Neuronal stem cell (in vitro differentiated cells): ENCODE measurements around the gene ZNF827.

ENCODE experiments used
- DNase-seq: peaks from one replicate; pipeline ENCODE4 v3.0.0-alpha.2; 2013; ENCODE audit warnings: low spot score
- H2AFZ ChIP-seq: one replicate; pipeline ENCODE4 v1.6.1; 2013; ENCODE audit warnings: mild to moderate bottlenecking, low read length, inconsistent platforms
- H2AK5ac ChIP-seq: 2 replicates; pipeline ENCODE4 v1.6.1; 2013; ENCODE audit warnings: low read depth, mild to moderate bottlenecking, inconsistent platforms, low read length, moderate library complexity, mixed read lengths
- H2BK120ac ChIP-seq: 2 replicates; pipeline ENCODE4 v1.6.1; 2013; ENCODE audit warnings: low read depth, mild to moderate bottlenecking, inconsistent platforms, low read length, moderate library complexity, mixed read lengths
- H2BK12ac ChIP-seq: one replicate; pipeline ENCODE4 v1.6.1; 2013; ENCODE audit warnings: low read length, inconsistent platforms
- H2BK15ac ChIP-seq: 2 replicates; pipeline ENCODE4 v1.6.1; 2013; ENCODE audit warnings: mild to moderate bottlenecking, low read length, inconsistent platforms, mixed read lengths
- H2BK5ac ChIP-seq: one replicate; pipeline ENCODE4 v1.6.1; 2013; ENCODE audit warnings: inconsistent platforms, mild to moderate bottlenecking, low read length, moderate library complexity
- H3K14ac ChIP-seq: one replicate; pipeline ENCODE4 v1.6.1; 2013; ENCODE audit warnings: low read length, inconsistent platforms
- H3K18ac ChIP-seq: 2 replicates; pipeline ENCODE4 v1.6.1; 2013; ENCODE audit warnings: low read length, inconsistent platforms
- H3K23ac ChIP-seq: 2 replicates; pipeline ENCODE4 v1.6.1; 2013; ENCODE audit warnings: low read depth, mild to moderate bottlenecking, mixed read lengths, low read length, inconsistent platforms; ENCODE audit not compliant: poor library complexity
- H3K27ac ChIP-seq: replicated peaks from 3 replicates; pipeline ENCODE4 v1.5.1; 2013; ENCODE audit warnings: low read length, inconsistent platforms
- H3K27me3 ChIP-seq, 3 experiments: 2 replicates each; pipeline ENCODE4 v1.6.1; 2013; ENCODE audit warnings: low read length in 3 of 3, mild to moderate bottlenecking in 2 of 3, inconsistent platforms in 1 of 3, low read depth in 1 of 3, mixed read lengths in 1 of 3, moderate library complexity in 1 of 3; ENCODE audit not compliant: control insufficient read depth in 3 of 3, insufficient read depth in 3 of 3
- H3K36me3 ChIP-seq, 2 donors: replicated peaks in 1 of 2; 2 replicates each; pipeline ENCODE4 v1.6.1; 2013; ENCODE audit warnings: low read length in 2 of 2; ENCODE audit not compliant: control insufficient read depth in 2 of 2, insufficient read depth in 2 of 2
- H3K4ac ChIP-seq: 2 replicates; pipeline ENCODE4 v1.6.1; 2013; ENCODE audit warnings: inconsistent platforms, mild to moderate bottlenecking, low read length, moderate library complexity
- H3K4me1 ChIP-seq, 2 donors: 1 replicate in 1 of 2; 2 replicates in 1 of 2; pipeline ENCODE4 v1.6.1; 2013; ENCODE audit warnings: low read length in 2 of 2, low read depth in 1 of 2; ENCODE audit not compliant: control insufficient read depth in 2 of 2, insufficient read depth in 1 of 2
- H3K4me2 ChIP-seq: one replicate; pipeline ENCODE4 v1.6.1; 2013; ENCODE audit warnings: mild to moderate bottlenecking, low read length, inconsistent platforms; ENCODE audit not compliant: insufficient read depth, poor library complexity, severe bottlenecking
- H3K4me3 ChIP-seq, 2 donors: 2 replicates each; pipeline ENCODE4 v1.5.1; 2013; ENCODE audit warnings: low read length in 2 of 2, mild to moderate bottlenecking in 2 of 2, inconsistent platforms in 1 of 2, moderate library complexity in 1 of 2
- H3K79me1 ChIP-seq: one replicate; pipeline ENCODE4 v1.6.1; 2013; ENCODE audit warnings: low read depth, mild to moderate bottlenecking, inconsistent platforms, low read length, moderate library complexity
- H3K9ac ChIP-seq: one replicate; pipeline ENCODE4 v1.6.1; 2013; ENCODE audit warnings: mild to moderate bottlenecking, low read depth, low read length, inconsistent platforms; ENCODE audit not compliant: poor library complexity
- H3K9me3 ChIP-seq, 2 donors: replicated peaks in 1 of 2; 2 replicates each; pipeline versions ENCODE3 to v1.6.1; 2013; ENCODE audit warnings: low read length in 2 of 2, mild to moderate bottlenecking in 2 of 2, inconsistent platforms in 1 of 2, low read depth in 1 of 2, mixed read lengths in 1 of 2, moderate library complexity in 1 of 2; ENCODE audit not compliant: control insufficient read depth in 2 of 2, insufficient read depth in 1 of 2
- H4K8ac ChIP-seq: one replicate; pipeline ENCODE4 v1.6.1; 2013; ENCODE audit warnings: low read depth, mild to moderate bottlenecking, inconsistent platforms, low read length, moderate library complexity
- H4K91ac ChIP-seq: one replicate; pipeline ENCODE4 v1.6.1; 2013; ENCODE audit warnings: low read length, low read depth, mild to moderate bottlenecking, inconsistent platforms; ENCODE audit not compliant: poor library complexity
- WGBS, 2 donors: extraction: QIAGEN DNeasy Blood & Tissue Kit; methylation state at CpG; one replicate each; pipeline ENCODE4 v1.1.7; 2013; ENCODE audit warnings: missing lambda C conversion rate in 2 of 2, mixed read lengths in 1 of 2; ENCODE audit not compliant: insufficient read length in 2 of 2, insufficient replicate concordance in 1 of 2; ENCODE audit errors: extremely low coverage in 2 of 2; 5-methylcytosine and 5-hydroxymethylcytosine counted together

Gene ZNF827

GRCh38 chr4:145860446-145860845 lies 78.2 kb downstream of the ZNF827 start:
- Histone ChIP-seq H3K4me3 (no peak overlapping the region), H2BK5ac (no peak overlapping the region), H3K4ac (no peak overlapping the region), H3K23ac (no peak overlapping the region), H3K36me3 (peaks cover 0 to 57% of the 10 kb centered on the region in 2 donors), H2AK5ac (no peak overlapping the region), H3K79me1 (no peaks in the 10 kb centered on the region), H3K9me3 (no peaks in the 10 kb centered on the region), H3K4me1 (peaks cover 0 to 2% of the 10 kb centered on the region in 2 donors), H3K18ac (no peak overlapping the region), H2BK12ac (no peak overlapping the region), H2AFZ (no peak overlapping the region), H3K27me3 (no peaks in the 10 kb centered on the region), H4K8ac (no peak overlapping the region), H4K91ac (no peak overlapping the region), H3K9ac (no peak overlapping the region), H3K27ac (no peak overlapping the region), H3K14ac (no peak overlapping the region), H2BK120ac (no peak overlapping the region), H2BK15ac (no peak overlapping the region), H3K4me2 (no peak overlapping the region)
- no CpG with 5 or more reads among the region's 5 CpGs for whole genome bisulfite sequencing, 2 donors
- no peak for DNase-seq

GRCh38 chr4:145859926-145860325 lies 78.7 kb downstream of the ZNF827 start:
- Histone ChIP-seq H3K9me3 (no peaks in the 10 kb centered on the region), H3K27ac (no peak overlapping the region), H3K9ac (no peak overlapping the region), H3K23ac (no peak overlapping the region), H2BK120ac (no peak overlapping the region), H3K18ac (no peak overlapping the region), H3K4ac (no peak overlapping the region), H2BK12ac (no peak overlapping the region), H4K91ac (no peak overlapping the region), H3K4me1 (peaks cover 0 to 2% of the 10 kb centered on the region in 2 donors), H3K36me3 (peaks cover 0 to 57% of the 10 kb centered on the region in 2 donors), H2BK15ac (no peak overlapping the region), H2BK5ac (no peak overlapping the region), H3K79me1 (no peaks in the 10 kb centered on the region), H3K27me3 (no peaks in the 10 kb centered on the region), H4K8ac (no peak overlapping the region), H2AFZ (no peak overlapping the region), H3K14ac (no peak overlapping the region), H3K4me3 (no peak overlapping the region), H2AK5ac (no peak overlapping the region), H3K4me2 (no peak overlapping the region)
- no CpG with 5 or more reads among the region's 3 CpGs for WGBS, 2 donors
- no peak for DNase-seq

- Histone ChIP-seq H3K79me1 (no peaks in the 10 kb centered on the region), H2AFZ (no peak overlapping the region), H2BK120ac (no peak overlapping the region), H3K4me3 (no peak overlapping the region), H3K36me3 (peaks cover 0 to 62% of the 10 kb centered on the region in 2 donors), H2BK15ac (no peak overlapping the region), H3K9me3 (no peaks in the 10 kb centered on the region), H3K4me1 (peaks cover 0 to 2% of the 10 kb centered on the region in 2 donors), H3K4me2 (no peak overlapping the region), H3K27ac (no peak overlapping the region), H3K9ac (no peak overlapping the region), H3K27me3 (no peaks in the 10 kb centered on the region), H2BK5ac (no peak overlapping the region), H3K4ac (no peak overlapping the region), H2BK12ac (no peak overlapping the region), H3K23ac (no peak overlapping the region), H4K91ac (no peak overlapping the region), H2AK5ac (no peak overlapping the region), H3K18ac (no peak overlapping the region), H4K8ac (no peak overlapping the region), H3K14ac (no peak overlapping the region)
- no peak for DNase-seq
- WGBS, 2 donors = no CpG with 5 or more reads among the region's 8 CpGs
These were observed 79.2 kb downstream of the ZNF827 start for GRCh38 chr4:145859426-145859825.

- no peak overlapping the region for H3K4ac ChIP-seq
- no peak overlapping the region for H2BK12ac ChIP-seq
- no peak overlapping the region for H2BK120ac ChIP-seq
- H3K36me3 ChIP-seq = peaks cover 0 to 38% of the 10 kb centered on the region in 2 donors
- H3K18ac ChIP-seq = no peak overlapping the region
- DNase-seq = no peak
- H3K14ac ChIP-seq = no peak overlapping the region
- no peak overlapping the region for H3K9ac ChIP-seq
- H4K8ac ChIP-seq = no peak overlapping the region
- H3K4me3 ChIP-seq = no peak overlapping the region
- WGBS, 2 donors = no CpG with 5 or more reads among the region's 3 CpGs
- H3K27me3 ChIP-seq = no peaks in the 10 kb centered on the region
- H3K79me1 ChIP-seq = no peaks in the 10 kb centered on the region
- peaks cover 1 to 17% of the 10 kb centered on the region in 2 donors for H3K4me1 ChIP-seq
- no peak overlapping the region for H2AFZ ChIP-seq
- no peaks in the 10 kb centered on the region for H3K9me3 ChIP-seq
- no peak overlapping the region for H3K27ac ChIP-seq
- no peak overlapping the region for H3K4me2 ChIP-seq
- H4K91ac ChIP-seq = no peak overlapping the region
- H2AK5ac ChIP-seq = no peak overlapping the region
- H2BK5ac ChIP-seq = no peak overlapping the region
- H2BK15ac ChIP-seq = no peak overlapping the region
- no peak overlapping the region for H3K23ac ChIP-seq
These were observed 86.3 kb downstream of the ZNF827 start for GRCh38 chr4:145852256-145852839.
